Natural killer cell (primary cell): ENCODE measurements around the gene CCIN. TPM values are rescaled to one million over a fixed set of nuclear protein-coding genes. Genes with fewer than 3 reads are reported as not detected.

ENCODE experiments used
- ATAC-seq, 3 donors: fragments of 150-1000 bp in 2 of 3; fragments of 200-7000 bp in 1 of 3; cut with Tn5 transposase; 1 replicate in 1 of 3; 2 replicates in 2 of 3; pipeline ENCODE4 v1.10.0; 2021; ENCODE audit warnings: mild to moderate bottlenecking in 2 of 3, moderate library complexity in 2 of 3
- DNase-seq, 2 donors: peaks; one replicate each; pipeline versions ENCODE4 v3.0.0 to v3.0.0-alpha.2; 2013 to 2021; ENCODE audit warnings: mixed read lengths in 1 of 2
- H3K27ac ChIP-seq: one replicate; pipeline ENCODE4 v1.5.1; 2013; ENCODE audit warnings: mild to moderate bottlenecking, low read length
- H3K27me3 ChIP-seq: one replicate; pipeline ENCODE4 v1.6.1; 2013; ENCODE audit warnings: low read length; ENCODE audit not compliant: control insufficient read depth, insufficient read depth
- H3K36me3 ChIP-seq: one replicate; pipeline ENCODE4 v1.6.1; 2013; ENCODE audit warnings: low read length; ENCODE audit not compliant: control insufficient read depth, insufficient read depth
- H3K4me1 ChIP-seq: one replicate; pipeline ENCODE4 v1.6.1; 2013; ENCODE audit warnings: low read length; ENCODE audit not compliant: control insufficient read depth, insufficient read depth
- H3K4me3 ChIP-seq: one replicate; pipeline ENCODE4 v1.5.1; 2013; ENCODE audit warnings: low read length
- H3K9me3 ChIP-seq: one replicate; pipeline ENCODE4 v1.6.1; 2013; ENCODE audit warnings: low read length; ENCODE audit not compliant: control insufficient read depth, insufficient read depth
- H3K27ac Mint-ChIP-seq, 2 donors: one replicate each; pipeline ENCODE4 v1.8.0; 2022; ENCODE audit warnings: mild to moderate bottlenecking in 2 of 2, mixed read lengths in 2 of 2, moderate library complexity in 1 of 2
- H3K27me3 Mint-ChIP-seq, 2 donors: one replicate each; pipeline ENCODE4 v1.8.0; 2022; ENCODE audit warnings: low read depth in 2 of 2, mixed read lengths in 2 of 2
- H3K36me3 Mint-ChIP-seq: one replicate; pipeline ENCODE4 v1.8.0; 2022; ENCODE audit warnings: mixed read lengths
- H3K4me1 Mint-ChIP-seq, 2 donors: one replicate each; pipeline ENCODE4 v1.8.0; 2022; ENCODE audit warnings: mixed read lengths in 2 of 2
- H3K4me3 Mint-ChIP-seq: one replicate; pipeline ENCODE4 v1.8.0; 2022; ENCODE audit warnings: mild to moderate bottlenecking, moderate library complexity, mixed read lengths
- H3K9me3 Mint-ChIP-seq, 2 donors: one replicate each; pipeline ENCODE4 v1.8.0; 2022; ENCODE audit warnings: mixed read lengths in 2 of 2
- CTCF ChIP-seq: fragments of 200-600 bp; IDR thresholded peaks from one replicate; pipeline ENCODE4 v1.8.0; 2022; ENCODE audit warnings: antibody characterized with exemption
- WGBS: methylation state at CpG from one replicate; pipeline ENCODE4 v1.1.7; 2013; ENCODE audit warnings: missing lambda C conversion rate; ENCODE audit not compliant: insufficient coverage; 5-methylcytosine and 5-hydroxymethylcytosine counted together
- intact Hi-C: fragments of 100-400 bp; cut with micrococcal nuclease; formaldehyde crosslinking; loops from one replicate; pipeline ENCODE4 v1.14.2; 2022
- total RNA-seq, 4 donors: library from RNA; stranded (reverse); fragments of 120-200 nt in 1 of 4; gene quantifications; one replicate each; pipeline versions ENCODE4 v1.2.3 to v1.2.4, GENCODE V29; 2013 to 2022

CCIN gene
- total RNA-seq, 3 donors from 2014 or later (not counting 1 experiment from before 2014, with no cell fraction given), result 2.0 to 2.8 (median 2.0) TPM

DNA sequence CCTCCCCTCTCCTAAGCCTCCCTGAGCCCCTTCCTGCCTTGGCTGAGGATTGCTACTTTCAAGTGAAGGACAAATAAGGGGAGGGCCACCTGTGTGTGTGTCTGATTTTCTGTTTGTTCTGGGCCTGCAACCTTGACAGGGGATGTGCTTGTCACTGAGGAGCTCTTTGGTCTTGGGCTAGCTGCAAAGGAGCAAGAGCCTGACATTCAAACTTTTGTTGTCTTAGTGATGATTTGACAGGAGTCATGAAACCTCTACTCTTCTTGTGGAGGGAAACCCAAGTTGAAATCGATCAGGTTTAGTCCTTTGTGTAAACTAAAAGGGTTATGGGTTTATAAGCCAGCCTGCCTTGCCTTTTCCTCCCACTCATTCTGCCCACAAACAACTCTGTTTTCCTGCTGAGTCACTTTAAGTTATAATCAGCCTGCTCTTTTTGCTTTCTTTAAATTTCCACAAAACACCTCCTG, 38.4 kb downstream of the CCIN start:
- Mint-ChIP-seq H3K27ac (peak overlapping the region; percentile 60 to 77), H3K4me3 (no peak overlapping the region), H3K27me3 (no peaks in the 10 kb centered on the region), H3K36me3 (peaks cover under 1% of the 10 kb centered on the region), H3K4me1 (peaks cover 53 to 68% of the 10 kb centered on the region in 2 donors), H3K9me3 (no peaks in the 10 kb centered on the region)
- H3K36me3 ChIP-seq, result peaks cover 88% of the 10 kb centered on the region
- DNase-seq (no peak), ATAC-seq (no peak)
- WGBS, result 0% methylated on average over 1 of the region's 1 CpG
- intact Hi-C loops, result no loop called here
- H3K9me3 ChIP-seq, result no peaks in the 10 kb centered on the region
- no peak overlapping the region for H3K4me3 ChIP-seq
- TF ChIP-seq CTCF, result no peak
- H3K27me3 ChIP-seq, result no peaks in the 10 kb centered on the region
- H3K4me1 ChIP-seq, result peaks cover 10% of the 10 kb centered on the region
- no peak overlapping the region for H3K27ac ChIP-seq

DNA sequence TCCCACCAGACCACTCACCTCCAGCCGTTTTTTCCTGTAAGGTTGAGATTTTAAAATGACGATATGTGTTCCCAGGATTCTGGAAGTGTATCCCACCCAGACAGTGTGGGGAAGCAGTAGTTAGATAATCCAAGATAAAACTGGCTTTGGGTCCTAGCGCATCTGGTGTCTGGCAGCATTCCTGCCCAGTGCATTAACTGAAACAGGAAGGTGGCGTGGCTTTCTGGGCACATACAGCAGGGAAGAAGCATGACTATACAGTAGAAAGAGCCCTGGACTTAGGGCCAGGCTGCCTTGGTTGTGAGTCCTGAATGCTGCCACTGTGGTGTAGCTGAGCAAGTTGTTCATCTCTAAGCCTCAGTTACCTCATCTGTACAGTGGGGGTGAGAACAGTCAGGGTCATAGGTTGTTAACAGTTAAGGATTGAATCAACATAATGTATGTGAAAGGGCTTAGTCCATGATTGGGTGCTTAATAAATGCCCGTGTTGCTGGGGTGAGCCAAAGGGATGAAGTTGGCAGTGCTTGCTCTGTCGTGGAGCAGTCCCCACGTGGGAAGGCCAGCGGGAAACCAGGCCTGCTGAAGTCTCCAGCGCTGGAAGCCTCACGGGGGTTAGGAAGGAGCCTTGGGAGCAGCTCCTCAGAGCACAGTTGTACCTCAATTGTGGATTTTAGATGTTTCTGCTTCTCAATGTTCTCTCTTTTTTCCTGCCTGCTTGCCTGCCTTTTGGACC, 39.5 kb downstream of the CCIN start:
- no peaks in the 10 kb centered on the region for H3K36me3 Mint-ChIP-seq

DNA sequence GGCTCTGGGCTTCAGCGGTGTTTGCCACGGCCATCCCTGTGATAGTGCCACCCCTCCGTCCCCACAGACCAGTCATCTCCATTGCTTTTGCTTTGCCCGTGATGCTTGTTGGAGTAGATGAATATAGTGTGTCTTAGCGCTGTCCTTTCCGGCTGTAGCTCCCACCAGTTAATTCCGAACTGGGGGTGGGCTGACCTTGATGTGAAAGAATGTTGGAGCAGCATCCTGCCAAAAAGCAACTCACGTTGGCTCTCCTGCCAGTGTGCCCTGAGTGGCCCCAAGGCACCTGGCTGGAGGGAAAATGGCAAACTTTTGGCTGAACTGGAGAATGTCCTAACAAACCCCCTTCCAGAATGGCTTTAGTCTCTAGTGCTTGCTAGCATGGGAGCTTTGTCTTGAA, 41.5 kb downstream of the CCIN start:
- H3K9me3 Mint-ChIP-seq, result no peaks in the 10 kb centered on the region
- Histone ChIP-seq H3K27ac (no peak overlapping the region), H3K4me1 (peaks cover 12% of the 10 kb centered on the region), H3K9me3 (no peaks in the 10 kb centered on the region), H3K4me3 (no peak overlapping the region), H3K36me3 (peaks cover 76% of the 10 kb centered on the region), H3K27me3 (no peaks in the 10 kb centered on the region)
- no peak for TF ChIP-seq CTCF
- intact Hi-C loops, result no loop called here
- ATAC-seq (no peak), DNase-seq (no peak)
- H3K4me1 Mint-ChIP-seq, result peaks cover 59 to 70% of the 10 kb centered on the region in 2 donors
- no peaks in the 10 kb centered on the region for H3K27me3 Mint-ChIP-seq
- no peak overlapping the region for H3K4me3 Mint-ChIP-seq
- peak overlapping the region; percentile 57 to 77 for H3K27ac Mint-ChIP-seq
- WGBS, result 99% methylated on average over 8 of the region's 8 CpGs
- no peaks in the 10 kb centered on the region for H3K36me3 Mint-ChIP-seq

More for the DNA sequence above, 39.5 kb downstream of the CCIN start:
- Histone ChIP-seq H3K27ac (no peak overlapping the region), H3K9me3 (no peaks in the 10 kb centered on the region), H3K4me3 (no peak overlapping the region), H3K36me3 (peaks cover 91% of the 10 kb centered on the region), H3K27me3 (no peaks in the 10 kb centered on the region), H3K4me1 (peaks cover 12% of the 10 kb centered on the region)
- Mint-ChIP-seq H3K27me3 (no peaks in the 10 kb centered on the region), H3K4me1 (peaks cover 59 to 69% of the 10 kb centered on the region in 2 donors), H3K27ac (peak overlapping the region; percentile 70 to 77), H3K9me3 (no peaks in the 10 kb centered on the region), H3K4me3 (no peak overlapping the region)
- intact Hi-C loops, result no loop called here
- TF ChIP-seq CTCF, result no peak
- ATAC-seq, result no peak
- WGBS, result 92% methylated on average over 9 of the region's 10 CpGs
- DNase-seq, result no peak

DNA sequence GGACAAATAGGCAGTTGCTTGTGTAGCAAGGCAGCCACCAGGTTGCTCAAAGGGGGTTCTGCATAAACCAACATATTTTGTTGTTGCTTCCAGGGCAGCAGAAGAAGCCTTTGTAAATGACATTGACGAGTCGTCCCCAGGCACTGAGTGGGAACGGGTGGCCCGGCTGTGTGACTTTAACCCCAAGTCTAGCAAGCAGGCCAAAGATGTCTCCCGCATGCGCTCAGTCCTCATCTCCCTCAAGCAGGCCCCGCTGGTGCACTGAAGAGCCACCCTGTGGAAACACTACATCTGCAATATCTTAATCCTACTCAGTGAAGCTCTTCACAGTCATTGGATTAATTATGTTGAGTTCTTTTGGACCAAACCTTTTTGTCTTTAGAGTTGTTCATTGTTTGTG, 42.3 kb downstream of the CCIN start:
- H3K4me3 Mint-ChIP-seq, result no peak overlapping the region
- H3K9me3 Mint-ChIP-seq, result no peaks in the 10 kb centered on the region
- no peaks in the 10 kb centered on the region for H3K27me3 ChIP-seq
- peaks cover 12% of the 10 kb centered on the region for H3K4me1 ChIP-seq
- ATAC-seq (no peak), DNase-seq (no peak)
- peaks cover 69% of the 10 kb centered on the region for H3K36me3 ChIP-seq
- H3K27ac ChIP-seq, result no peak overlapping the region
- H3K27ac Mint-ChIP-seq, result peak overlapping the region; percentile 57 to 77
- 95% methylated on average over 7 of the region's 7 CpGs for WGBS
- peaks cover 58 to 75% of the 10 kb centered on the region in 2 donors for H3K4me1 Mint-ChIP-seq
- no peak for TF ChIP-seq CTCF
- no peaks in the 10 kb centered on the region for H3K9me3 ChIP-seq
- no peaks in the 10 kb centered on the region for H3K36me3 Mint-ChIP-seq
- H3K27me3 Mint-ChIP-seq, result no peaks in the 10 kb centered on the region
- intact Hi-C loops, result no loop called here
- H3K4me3 ChIP-seq, result no peak overlapping the region
